K562 (cell line): ENCODE measurements around the gene PADI4. TPM values are rescaled to one million over a fixed set of nuclear protein-coding genes. Genes with fewer than 3 reads are reported as not detected.

Experiments
- ATAC-seq: fragments of 200-7000 bp; cut with Tn5 transposase; 3 replicates; pipeline ENCODE4 v1.9.1; 2020; ENCODE audit warnings: moderate library complexity
- BruUV-seq: library from RNA; stranded (reverse); fragments of 400-500 nt; replicated peaks from 2 replicates; lab custom pipeline; 2021; lab: Mats Ljungman, UMichigan
- CTCF ChIA-PET: fragments of 300-600 bp; formaldehyde crosslinking; extraction: SDS; loops from one replicate; lab custom pipeline; 2021; ENCODE audit warnings: low intra/inter-chr PET ratio; lab: Yijun Ruan, JAX
- POLR2A ChIA-PET: fragments of 300-600, 350-650 bp; sonication (Branson Sonifier 250); formaldehyde crosslinking; extraction: SDS; loops from one replicate; lab custom pipeline; 2021; ENCODE audit warnings: antibody characterized with exemption, inconsistent platforms; lab: Yijun Ruan, JAX
- DNase-seq, 4 experiments: peaks; one replicate each; pipeline versions ENCODE4 v3.0.0 to v3.0.0-alpha.2; 2011 to 2018; ENCODE audit warnings: low spot score in 3 of 4, mixed read lengths in 3 of 4; ENCODE audit errors: extremely low read depth in 1 of 4
- FAIRE-seq: peaks from 2 replicates; lab custom pipeline; 2011; peaks lifted over from hg19 to GRCh38; lab: Jason Lieb, UNC
- H2AFZ ChIP-seq: 2 replicates; pipeline ENCODE4 v1.6.0; 2011; ENCODE audit warnings: low read depth, low read length, control low read depth, inconsistent platforms
- H3K27ac ChIP-seq: fragments of 200-600 bp; 3 replicates; pipeline ENCODE4 v1.8.0; 2011; ENCODE audit warnings: low read depth, mild to moderate bottlenecking, control low read depth, inconsistent platforms, low read length, moderate library complexity, mixed read lengths; ENCODE audit errors: extremely low read depth
- H3K27me3 ChIP-seq, 2 experiments: fragments of 300-600 bp in 1 of 2; 2 replicates in 1 of 2; 3 replicates in 1 of 2; pipeline versions ENCODE4 v1.6.0 to v1.8.0; 2011; ENCODE audit warnings: inconsistent platforms in 2 of 2, low read length in 2 of 2, mild to moderate bottlenecking in 1 of 2, mixed read lengths in 1 of 2, moderate library complexity in 1 of 2; ENCODE audit not compliant: control insufficient read depth in 2 of 2, insufficient read depth in 2 of 2
- H3K36me3 ChIP-seq: fragments of 300-600 bp; 3 replicates; pipeline ENCODE4 v1.8.0; 2011; ENCODE audit warnings: mild to moderate bottlenecking, low read length, inconsistent platforms; ENCODE audit not compliant: control insufficient read depth, insufficient read depth
- H3K4me1 ChIP-seq, 2 experiments: fragments of 200-600 bp in 1 of 2; replicated peaks in 1 of 2; 2 replicates in 1 of 2; 3 replicates in 1 of 2; pipeline versions ENCODE4 v1.5.1 to v1.8.0; 2011; ENCODE audit warnings: inconsistent platforms in 2 of 2, low read length in 2 of 2, mild to moderate bottlenecking in 1 of 2, mixed read lengths in 1 of 2, moderate library complexity in 1 of 2; ENCODE audit not compliant: control insufficient read depth in 2 of 2, insufficient read depth in 2 of 2
- H3K4me2 ChIP-seq: 2 replicates; pipeline ENCODE4 v1.6.1; 2011; ENCODE audit warnings: low read length, control low read depth, inconsistent platforms, mixed read lengths; ENCODE audit not compliant: insufficient read depth
- H3K4me3 ChIP-seq: fragments of 200-600 bp; sonication (generic), shearing (Covaris generic); 2 replicates; pipeline ENCODE4 v1.5.1; 2016; ENCODE audit warnings: control low read depth, inconsistent platforms
- H3K79me2 ChIP-seq: fragments of 200-600 bp; 3 replicates; pipeline ENCODE4 v1.8.0; 2011; ENCODE audit warnings: low read length, inconsistent platforms; ENCODE audit not compliant: control insufficient read depth, insufficient read depth
- H3K9ac ChIP-seq, 2 experiments: 2 replicates each; pipeline versions ENCODE4 v1.6.0 to v1.6.1; 2011; ENCODE audit warnings: low read depth in 2 of 2, low read length in 2 of 2, control low read depth in 1 of 2, inconsistent platforms in 1 of 2, mild to moderate bottlenecking in 1 of 2, mixed read lengths in 1 of 2; ENCODE audit not compliant: insufficient read depth in 1 of 2
- H3K9me1 ChIP-seq: one replicate; pipeline ENCODE4 v1.6.0; 2011; ENCODE audit warnings: inconsistent platforms, mild to moderate bottlenecking, low read length, moderate library complexity; ENCODE audit not compliant: control insufficient read depth, insufficient read depth
- H3K9me3 ChIP-seq: replicated peaks from 2 replicates; pipeline ENCODE4 v1.5.1; 2011; ENCODE audit warnings: low read depth, low read length, inconsistent platforms; ENCODE audit not compliant: control insufficient read depth, insufficient read depth
- H4K20me1 ChIP-seq: replicated peaks from 2 replicates; pipeline ENCODE4 v1.6.1; 2011; ENCODE audit warnings: low read length, inconsistent platforms, mixed read lengths; ENCODE audit not compliant: control insufficient read depth, insufficient read depth
- C11orf30 ChIP-seq: fragments of 450-650 bp; IDR thresholded peaks from 2 replicates; pipeline ENCODE4 v1.6.1; 2016; ENCODE audit warnings: low read depth, mild to moderate bottlenecking
- FOXP4 ChIP-seq: sonication (generic); formaldehyde crosslinking; IDR thresholded peaks from 2 replicates; pipeline ENCODE4 v1.8.0; 2022; ENCODE audit warnings: mild to moderate bottlenecking, missing genetic modification reagents, borderline replicate concordance
- MECOM ChIP-seq: fragments of 250-450 bp; sonication (Bioruptor Pico); IDR thresholded peaks from 2 replicates; pipeline ENCODE4 v1.8.0; 2022; ENCODE audit warnings: inconsistent platforms
- SAFB2 ChIP-seq: fragments of 200-400 bp; formaldehyde crosslinking; IDR thresholded peaks from 2 replicates; pipeline ENCODE4 v1.6.1; 2018; ENCODE audit warnings: borderline replicate concordance, low read length, low read depth, moderate library complexity; ENCODE audit not compliant: severe bottlenecking
- ZNF586 ChIP-seq: fragments of 450-650 bp; formaldehyde crosslinking; conservative IDR thresholded peaks from 2 replicates; pipeline ENCODE4 v1.4.0; 2020; ENCODE audit warnings: mild to moderate bottlenecking, moderate library complexity
- WGBS: fragments of 100-300 bp; shearing (Covaris generic); methylation state at CpG from one replicate; pipeline ENCODE4 v1.1.6; 2016; ENCODE audit warnings: low coverage, mixed read lengths; ENCODE audit not compliant: insufficient coverage; ENCODE audit errors: missing lambda C conversion rate; 5-methylcytosine and 5-hydroxymethylcytosine counted together
- in situ Hi-C: fragments of 300-500 bp; cut with MboI; formaldehyde crosslinking; loops from 4 replicates; pipeline ENCODE4 v1.15.0; 2018; ENCODE audit warnings: inconsistent platforms, mixed read lengths
- intact Hi-C: fragments of 100-400 bp; cut with micrococcal nuclease; formaldehyde crosslinking; loops from 2 replicates; pipeline ENCODE4 v1.14.2; 2022
- polyA plus RNA-seq, 8 experiments: library from polyadenylated mRNA; depleted of rRNA in 4 of 8; stranded (reverse) in 5 of 8; unstranded in 3 of 8; fragments of >200 nt; fragmentation: Nextera tagmentation in 2 of 8; fragmentation: Illumina TruSeq in 1 of 8; extraction: Ambion mirVana in 2 of 8; extraction: Trizol in 1 of 8; gene quantifications; 2 replicates each; pipeline versions ENCODE4 v1.2.1 to v1.2.3, GENCODE V29; 2011 to 2014; ENCODE audit warnings: inconsistent platforms in 1 of 8, missing spikeins in 1 of 8
- total RNA-seq, 7 experiments: library from RNA; depleted of rRNA in 6 of 7; stranded (reverse); fragments of >200 nt in 6 of 7; fragmentation: Illumina TruSeq in 2 of 7; extraction: Trizol in 2 of 7; gene quantifications; 2 replicates each; pipeline versions ENCODE4 v1.2.1 to v1.2.3, GENCODE V29; 2011 to 2021; ENCODE audit warnings: low replicate concordance in 1 of 7

PADI4 gene
- total and polyA plus RNA-seq, 9 of the 15 experiments (the other 6 are each of a cell fraction or from before 2014, with no cell fraction given), result 0.22 to 0.33 TPM; not detected in 7

- no peak overlapping the region for H3K4me3 ChIP-seq
- no peak for DNase-seq
- H3K4me2 ChIP-seq, result no peak overlapping the region
- H3K9me1 ChIP-seq, result peaks cover 5% of the 10 kb centered on the region
- H3K9me3 ChIP-seq, result no peaks in the 10 kb centered on the region
- BruUV-seq, result no TSS peak
- no peak overlapping the region for H2AFZ ChIP-seq
- in situ Hi-C loops, result no loop called here
- WGBS, result 0% methylated on average over 4 of the region's 4 CpGs
- peaks cover 3 to 49% of the 10 kb centered on the region in 2 experiments; a peak in 4 of 5 replicates for H3K27me3 ChIP-seq
- no peak overlapping the region for H3K9ac ChIP-seq
- CTCF ChIA-PET, result no interaction called here
- H3K79me2 ChIP-seq, result no peaks in the 10 kb centered on the region
- TF ChIP-seq FOXP4 (CRISPR knock-in tag) (no peak), MECOM (CRISPR knock-in tag) (no peak), SAFB2 (no peak), C11orf30 (no peak), ZNF586 (CRISPR knock-in tag) (no peak)
- no peak for FAIRE-seq
- no peak overlapping the region for H3K27ac ChIP-seq
- peaks cover 7% of the 10 kb centered on the region for H4K20me1 ChIP-seq
- POLR2A ChIA-PET, result interaction anchor here (1.8 kb wide), 1 partner anchor 9 kb away, joined by 6 read pairs; no protein-coding TSS in a partner anchor
- intact Hi-C loops, result no loop called here
- ATAC-seq, result no peak
- no peaks in the 10 kb centered on the region for H3K4me1 ChIP-seq
- no peaks in the 10 kb centered on the region for H3K36me3 ChIP-seq
Observed at GRCh38 chr1:17272646-17273045, 35.4 kb upstream of the PADI4 start.
